Ovary (tissue), 9 donors: ENCODE measurements around the gene TUBA1C. TPM values are rescaled to one million over a fixed set of nuclear protein-coding genes. Genes with fewer than 3 reads are reported as not detected.

Experiments used
- DNase-seq, 5 donors: peaks; one replicate each; pipeline ENCODE4 v3.0.0-alpha.2; 2019 to 2020
- H3K27ac ChIP-seq, 2 donors: fragments of 200-600 bp; one replicate each; pipeline versions ENCODE4 v1.5.1 to v1.8.0; 2019 to 2022
- H3K27me3 ChIP-seq: fragments of 200-600 bp; one replicate; pipeline ENCODE4 v1.8.0; 2022
- H3K36me3 ChIP-seq: fragments of 200-600 bp; sonication (generic); one replicate; pipeline ENCODE4 v1.5.1; 2019
- H3K4me1 ChIP-seq: one replicate; pipeline ENCODE4 v1.8.1; 2013; ENCODE audit warnings: mild to moderate bottlenecking, moderate library complexity; ENCODE audit not compliant: insufficient read depth
- H3K4me3 ChIP-seq: fragments of 200-600 bp; sonication (generic); one replicate; pipeline ENCODE4 v1.5.1; 2017
- H3K9me3 ChIP-seq, 2 donors: fragments of 200-600 bp in 1 of 2; sonication (generic) in 1 of 2; one replicate each; pipeline versions ENCODE4 v1.5.1 to v1.8.1; 2013 to 2019; ENCODE audit warnings: mild to moderate bottlenecking in 1 of 2, moderate library complexity in 1 of 2
- CTCF ChIP-seq, 3 donors: fragments of 450-650 bp in 2 of 3; fragments of 200-600 bp in 1 of 3; IDR thresholded peaks; one replicate each; pipeline versions ENCODE4 v1.5.1 to v1.8.0; 2016 to 2022; ENCODE audit warnings: antibody characterized with exemption in 3 of 3, mild to moderate bottlenecking in 1 of 3
- EP300 ChIP-seq: sonication (generic); formaldehyde crosslinking; IDR thresholded peaks from one replicate; pipeline ENCODE4 v1.6.1; 2017; ENCODE audit warnings: antibody characterized with exemption
- POLR2A ChIP-seq: fragments of 450-650 bp; IDR thresholded peaks from one replicate; pipeline ENCODE4 v1.6.1; 2017; ENCODE audit warnings: antibody characterized with exemption, mild to moderate bottlenecking, moderate library complexity
- WGBS, 3 donors: extraction: QIAGEN DNeasy Blood & Tissue Kit in 1 of 3; methylation state at CpG; one replicate each; pipeline versions ENCODE4 v1.1.5 to v1.1.7; 2013 to 2017; 5-methylcytosine and 5-hydroxymethylcytosine counted together
- intact Hi-C, 4 donors: fragments of 100-400 bp; cut with DNase I; formaldehyde crosslinking; loops; one replicate each; pipeline versions ENCODE4 v1.11.0 to v1.15.1; 2022 to 2023
- polyA plus RNA-seq, 2 donors: library from polyadenylated mRNA; stranded (reverse); fragments of 200-250 nt in 1 of 2; fragments of 350-450 nt in 1 of 2; fragmentation: Illumina TruSeq in 1 of 2; extraction: RNeasy Lipid Tissue Mini Kit (QIAGEN cat#74804) in 1 of 2; gene quantifications; one replicate each; pipeline ENCODE4 v1.2.3, GENCODE V29; 2013 to 2014
- total RNA-seq, 7 donors: library from RNA; depleted of rRNA in 2 of 7; stranded (reverse); fragments of >200 nt in 2 of 7; fragmentation: NEBNext Ultra II Directional in 3 of 7; extraction: Animal tissue kit (Norgen Biotek cat#: 25700) in 3 of 7; gene quantifications; one replicate each; pipeline versions ENCODE4 v1.1.0 to v1.2.4, GENCODE V29; 2016 to 2023
- donor health status: DM: no; HTN: no; CAD: no; lungs with moderate emphysema.
- donor health status: DM: no; HTN: no; CAD: no.
- donor health status: Bipolar disorder and iron deficiency.
- donor health status: DM: yes; HTN: yes; CAD: no.
- donor health status: DM: no; HTN: no; CAD: no.
- donor health status: DM: yes; HTN: yes; CAD: no.

TUBA1C gene
- total and polyA plus RNA-seq, 9 donors = 51.9 to 179 (median 101) TPM

- Histone ChIP-seq H3K27me3 (peaks cover 5% of the 10 kb centered on the region), H3K36me3 (no peaks in the 10 kb centered on the region), H3K4me1 (peaks cover 8% of the 10 kb centered on the region), H3K4me3 (no peak overlapping the region), H3K9me3 (no peaks in the 10 kb centered on the region), H3K27ac (no peak overlapping the region)
- TF ChIP-seq POLR2A (no peak), CTCF (IDR thresholded peaks at IDR 0.05) (no peak), EP300 (no peak)
- no peak for DNase-seq
- 11 to 26% (median 16%) methylated on average over 8 of the region's 8 CpGs for WGBS, 3 donors
- intact Hi-C loops = loop anchor here in 2 of 4 donors (5.0 to 10.0 kb wide), 2 partner anchors 40 to 217 kb away; partner anchors contain the start of gene C1QL4 (in 1 of the 2)
Observed at GRCh38 chr12:49297695-49298060, 32.8 kb downstream of the TUBA1C start.

- TF ChIP-seq POLR2A (no peak), EP300 (no peak), CTCF (IDR thresholded peaks at IDR 0.05) (no peak)
- DNase-seq = no peak
- peaks cover 5% of the 10 kb centered on the region for H3K27me3 ChIP-seq
- H3K27ac ChIP-seq = no peak overlapping the region
- H3K4me1 ChIP-seq = peaks cover 8% of the 10 kb centered on the region
- H3K36me3 ChIP-seq = no peaks in the 10 kb centered on the region
- 42 to 59% (median 46%) methylated on average over 6 of the region's 6 CpGs for WGBS, 3 donors
- H3K9me3 ChIP-seq = no peaks in the 10 kb centered on the region
- no peak overlapping the region for H3K4me3 ChIP-seq
- intact Hi-C loops = loop anchor here in 2 of 4 donors (5.0 to 10.0 kb wide), 2 partner anchors 39 to 217 kb away; partner anchors contain the start of gene C1QL4 (in 1 of the 2)
Observed at GRCh38 chr12:49298160-49298559, 33.3 kb downstream of the TUBA1C start.

- Histone ChIP-seq H3K36me3 (no peaks in the 10 kb centered on the region), H3K27me3 (peaks cover under 1% of the 10 kb centered on the region), H3K4me1 (peaks cover 6% of the 10 kb centered on the region), H3K9me3 (no peaks in the 10 kb centered on the region), H3K27ac (no peak overlapping the region), H3K4me3 (no peak overlapping the region)
- no peak for TF ChIP-seq POLR2A
- TF ChIP-seq CTCF (IDR thresholded peaks at IDR 0.05) = no peak
- no peak for TF ChIP-seq EP300
- no peak for DNase-seq
- intact Hi-C loops = no loop called here
- 78 to 79% (median 79%) methylated on average over 4 of the region's 4 CpGs for WGBS, 3 donors
Observed at GRCh38 chr12:49301760-49302159, 36.9 kb downstream of the TUBA1C start.

- TF ChIP-seq POLR2A (no peak), CTCF (IDR thresholded peaks at IDR 0.05) (no peak), EP300 (no peak)
- H3K27me3 ChIP-seq = no peaks in the 10 kb centered on the region
- intact Hi-C loops = no loop called here
Observed at GRCh38 chr12:49304161-49304560, 39.3 kb downstream of the TUBA1C start.

More at GRCh38 chr12:49304161-49304560, 39.3 kb downstream of the TUBA1C start:
- Histone ChIP-seq H3K4me3 (no peak overlapping the region), H3K4me1 (no peaks in the 10 kb centered on the region), H3K9me3 (no peaks in the 10 kb centered on the region), H3K36me3 (no peaks in the 10 kb centered on the region), H3K27ac (no peak overlapping the region)
- WGBS, 3 donors = 61 to 76% (median 67%) methylated on average over 2 of the region's 2 CpGs
- no peak for DNase-seq
